Measurements from ENCODE around the gene NPLOC4.

- no peak for TF ChIP-seq CTCF (IDR thresholded peaks at IDR 0.05; ENCODE audit: low read depth, low read length, missing input control)
- TF ChIP-seq REST (IDR thresholded peaks at IDR 0.05): no peak
- TF ChIP-seq RAD21 (IDR thresholded peaks at IDR 0.05): no peak
- TF ChIP-seq NR2F2 (IDR thresholded peaks at IDR 0.05): no peak
- no peak for TF ChIP-seq FOXA1 (IDR thresholded peaks at IDR 0.05)
- no peak for TF ChIP-seq MAX (IDR thresholded peaks at IDR 0.05)
- TF ChIP-seq SP1 (IDR thresholded peaks at IDR 0.05): no peak
- no peak for TF ChIP-seq RXRA (IDR thresholded peaks at IDR 0.05)
- TF ChIP-seq HNF4G (IDR thresholded peaks at IDR 0.05): no peak
Measured at GRCh38 chr17:81673561-81674258, 36.8 kb upstream of the NPLOC4 start.
